Testis (tissue), 2 donors: ENCODE measurements around the gene SIK3.

ENCODE experiments used
- POLR2A ChIP-seq: fragments of 450-650 bp; IDR thresholded peaks from one replicate; pipeline ENCODE4 v1.6.1; 2017; ENCODE audit warnings: antibody characterized with exemption, mild to moderate bottlenecking, moderate library complexity
- TF ChIP-seq, protein P1 (sequence below), 3 experiments: fragments of 450-650 bp in 2 of 3; fragments of 200-600 bp in 1 of 3; sonication (generic) in 1 of 3; IDR thresholded peaks; one replicate each; pipeline ENCODE4 v1.5.1; 2016 to 2019; ENCODE audit warnings: antibody characterized with exemption in 3 of 3, mild to moderate bottlenecking in 2 of 3, moderate library complexity in 1 of 3

- TF ChIP-seq, protein P1, sequence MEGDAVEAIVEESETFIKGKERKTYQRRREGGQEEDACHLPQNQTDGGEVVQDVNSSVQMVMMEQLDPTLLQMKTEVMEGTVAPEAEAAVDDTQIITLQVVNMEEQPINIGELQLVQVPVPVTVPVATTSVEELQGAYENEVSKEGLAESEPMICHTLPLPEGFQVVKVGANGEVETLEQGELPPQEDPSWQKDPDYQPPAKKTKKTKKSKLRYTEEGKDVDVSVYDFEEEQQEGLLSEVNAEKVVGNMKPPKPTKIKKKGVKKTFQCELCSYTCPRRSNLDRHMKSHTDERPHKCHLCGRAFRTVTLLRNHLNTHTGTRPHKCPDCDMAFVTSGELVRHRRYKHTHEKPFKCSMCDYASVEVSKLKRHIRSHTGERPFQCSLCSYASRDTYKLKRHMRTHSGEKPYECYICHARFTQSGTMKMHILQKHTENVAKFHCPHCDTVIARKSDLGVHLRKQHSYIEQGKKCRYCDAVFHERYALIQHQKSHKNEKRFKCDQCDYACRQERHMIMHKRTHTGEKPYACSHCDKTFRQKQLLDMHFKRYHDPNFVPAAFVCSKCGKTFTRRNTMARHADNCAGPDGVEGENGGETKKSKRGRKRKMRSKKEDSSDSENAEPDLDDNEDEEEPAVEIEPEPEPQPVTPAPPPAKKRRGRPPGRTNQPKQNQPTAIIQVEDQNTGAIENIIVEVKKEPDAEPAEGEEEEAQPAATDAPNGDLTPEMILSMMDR (IDR thresholded peaks at IDR 0.05): no peak
- TF ChIP-seq POLR2A: no peak
Observed at GRCh38 chr11:116800610-116801009, 297.6 kb downstream of the SIK3 start.
